Measurements from ENCODE around the gene RPL19.

The RPL19 gene

GRCh38 chr17:39252788-39253460 lies 52.8 kb downstream of the RPL19 start:
- DNase-seq = no peak
